Skeletal muscle satellite cell (primary cell): ENCODE measurements around the gene SPOP.

Experiments used
- H3K27me3 ChIP-seq: 2 replicates; pipeline ENCODE4 v1.7.0; 2013; ENCODE audit warnings: low read length; ENCODE audit not compliant: control insufficient read depth, insufficient read depth
- H3K36me3 ChIP-seq: 2 replicates; pipeline ENCODE4 v1.7.0; 2013; ENCODE audit warnings: mild to moderate bottlenecking, control low read depth, low read length; ENCODE audit not compliant: insufficient read depth
- H3K4me1 ChIP-seq: 2 replicates; pipeline ENCODE4 v1.7.0; 2013; ENCODE audit warnings: low read length; ENCODE audit not compliant: control insufficient read depth, insufficient read depth
- H3K4me2 ChIP-seq: 2 replicates; pipeline ENCODE4 v1.7.0; 2013; ENCODE audit warnings: mild to moderate bottlenecking, low read length
- H3K4me3 ChIP-seq: 2 replicates; pipeline ENCODE4 v1.7.0; 2013; ENCODE audit warnings: low read length
- H3K9ac ChIP-seq: 2 replicates; pipeline ENCODE4 v1.7.0; 2013; ENCODE audit warnings: mild to moderate bottlenecking, low read depth, low read length, moderate library complexity
- H3K9me3 ChIP-seq: replicated peaks from 2 replicates; pipeline ENCODE4 v1.7.0; 2013; ENCODE audit warnings: mild to moderate bottlenecking, control low read depth, low read length

SPOP gene

GRCh38 chr17:49567104-49567521, 110.8 kb downstream of the SPOP start:
- no peak overlapping the region for H3K9ac ChIP-seq
- H3K27me3 ChIP-seq = peaks cover 19% of the 10 kb centered on the region
- H3K4me2 ChIP-seq = no peak overlapping the region
- H3K9me3 ChIP-seq = no peaks in the 10 kb centered on the region
- H3K36me3 ChIP-seq = no peaks in the 10 kb centered on the region
- H3K4me3 ChIP-seq = no peak overlapping the region
- H3K4me1 ChIP-seq = peaks cover 33% of the 10 kb centered on the region

- Histone ChIP-seq H3K4me1 (peaks cover 33% of the 10 kb centered on the region), H3K9me3 (no peaks in the 10 kb centered on the region), H3K9ac (no peak overlapping the region), H3K27me3 (peaks cover 15% of the 10 kb centered on the region), H3K4me2 (no peak overlapping the region), H3K4me3 (no peak overlapping the region), H3K36me3 (no peaks in the 10 kb centered on the region)
Observed at GRCh38 chr17:49566668-49567071, 111.2 kb downstream of the SPOP start.

- Histone ChIP-seq H3K27me3 (peaks cover 12% of the 10 kb centered on the region), H3K36me3 (no peaks in the 10 kb centered on the region), H3K9me3 (no peaks in the 10 kb centered on the region), H3K4me3 (peak overlapping the region; percentile 21), H3K4me2 (peak overlapping the region; percentile 71), H3K4me1 (peaks cover 33% of the 10 kb centered on the region), H3K9ac (no peak overlapping the region)
Observed at GRCh38 chr17:49565948-49566491, 111.9 kb downstream of the SPOP start.

- H3K36me3 ChIP-seq = no peaks in the 10 kb centered on the region
- no peaks in the 10 kb centered on the region for H3K9me3 ChIP-seq
- no peak overlapping the region for H3K4me3 ChIP-seq
- peaks cover 31% of the 10 kb centered on the region for H3K4me1 ChIP-seq
- no peak overlapping the region for H3K9ac ChIP-seq
- peaks cover 5% of the 10 kb centered on the region for H3K27me3 ChIP-seq
- no peak overlapping the region for H3K4me2 ChIP-seq
Observed at GRCh38 chr17:49564638-49565037, 113.3 kb downstream of the SPOP start.

GRCh38 chr17:49557312-49558024, 120.4 kb downstream of the SPOP start:
- Histone ChIP-seq H3K4me2 (no peak overlapping the region), H3K9me3 (no peaks in the 10 kb centered on the region), H3K4me3 (no peak overlapping the region), H3K36me3 (no peaks in the 10 kb centered on the region), H3K4me1 (peaks cover 4% of the 10 kb centered on the region), H3K27me3 (peaks cover 9% of the 10 kb centered on the region), H3K9ac (no peak overlapping the region)

GRCh38 chr17:49556223-49556943, 121.5 kb downstream of the SPOP start:
- Histone ChIP-seq H3K27me3 (peaks cover 8% of the 10 kb centered on the region), H3K4me3 (no peak overlapping the region), H3K36me3 (no peaks in the 10 kb centered on the region), H3K4me1 (peaks cover 10% of the 10 kb centered on the region), H3K9ac (peak overlapping the region; percentile 27), H3K4me2 (peak overlapping the region; percentile 57), H3K9me3 (no peaks in the 10 kb centered on the region)

- Histone ChIP-seq H3K9ac (peak overlapping the region; percentile 27), H3K36me3 (no peaks in the 10 kb centered on the region), H3K4me3 (no peak overlapping the region), H3K4me2 (peak overlapping the region; percentile 57), H3K27me3 (peaks cover 4% of the 10 kb centered on the region), H3K4me1 (peaks cover 10% of the 10 kb centered on the region), H3K9me3 (no peaks in the 10 kb centered on the region)
Observed at GRCh38 chr17:49555495-49556222, 122.2 kb downstream of the SPOP start.

- Histone ChIP-seq H3K27me3 (peaks cover 4% of the 10 kb centered on the region), H3K36me3 (no peaks in the 10 kb centered on the region), H3K4me1 (peaks cover 10% of the 10 kb centered on the region), H3K4me3 (no peak overlapping the region), H3K9ac (no peak overlapping the region), H3K9me3 (no peaks in the 10 kb centered on the region), H3K4me2 (no peak overlapping the region)
Observed at GRCh38 chr17:49554694-49555494, 123.0 kb downstream of the SPOP start.

GRCh38 chr17:49553676-49554335, 124.1 kb downstream of the SPOP start:
- Histone ChIP-seq H3K4me2 (no peak overlapping the region), H3K9me3 (no peaks in the 10 kb centered on the region), H3K4me1 (peaks cover 10% of the 10 kb centered on the region), H3K36me3 (no peaks in the 10 kb centered on the region), H3K4me3 (no peak overlapping the region), H3K27me3 (peaks cover 7% of the 10 kb centered on the region), H3K9ac (no peak overlapping the region)

- no peak overlapping the region for H3K9ac ChIP-seq
- H3K4me1 ChIP-seq = peaks cover 10% of the 10 kb centered on the region
- no peak overlapping the region for H3K4me3 ChIP-seq
- H3K9me3 ChIP-seq = no peaks in the 10 kb centered on the region
- no peaks in the 10 kb centered on the region for H3K36me3 ChIP-seq
- H3K4me2 ChIP-seq = no peak overlapping the region
- H3K27me3 ChIP-seq = peaks cover 11% of the 10 kb centered on the region
Observed at GRCh38 chr17:49552070-49552751, 125.7 kb downstream of the SPOP start.
